22Rv1 (cell line): ENCODE results near the gene CLIP1.
"Not testable (repeated sequence)": the region's sequence is repeated elsewhere in the genome, so short reads cannot be mapped to it uniquely, and the experiment has no call there.

ENCODE experiments used
- H3K27ac ChIP-seq: fragments of 450-650 bp; 2 replicates; pipeline ENCODE4 v1.5.1; 2017
- ZFX ChIP-seq: fragments of 450-650 bp; IDR thresholded peaks from 2 replicates; pipeline ENCODE4 v1.6.1; 2017; ENCODE audit warnings: antibody characterized with exemption, borderline replicate concordance
- TF ChIP-seq, protein P1 (sequence below): fragments of 450-650 bp; IDR thresholded peaks from 2 replicates; pipeline ENCODE4 v1.5.1; 2017; ENCODE audit warnings: mild to moderate bottlenecking

The CLIP1 gene

GRCh38 chr12:122420471-122421162 lies 1.9 kb downstream of the CLIP1 start:
- peak overlapping the region; percentile 97 for H3K27ac ChIP-seq
- TF ChIP-seq ZFX = no peak
- TF ChIP-seq, protein P1, sequence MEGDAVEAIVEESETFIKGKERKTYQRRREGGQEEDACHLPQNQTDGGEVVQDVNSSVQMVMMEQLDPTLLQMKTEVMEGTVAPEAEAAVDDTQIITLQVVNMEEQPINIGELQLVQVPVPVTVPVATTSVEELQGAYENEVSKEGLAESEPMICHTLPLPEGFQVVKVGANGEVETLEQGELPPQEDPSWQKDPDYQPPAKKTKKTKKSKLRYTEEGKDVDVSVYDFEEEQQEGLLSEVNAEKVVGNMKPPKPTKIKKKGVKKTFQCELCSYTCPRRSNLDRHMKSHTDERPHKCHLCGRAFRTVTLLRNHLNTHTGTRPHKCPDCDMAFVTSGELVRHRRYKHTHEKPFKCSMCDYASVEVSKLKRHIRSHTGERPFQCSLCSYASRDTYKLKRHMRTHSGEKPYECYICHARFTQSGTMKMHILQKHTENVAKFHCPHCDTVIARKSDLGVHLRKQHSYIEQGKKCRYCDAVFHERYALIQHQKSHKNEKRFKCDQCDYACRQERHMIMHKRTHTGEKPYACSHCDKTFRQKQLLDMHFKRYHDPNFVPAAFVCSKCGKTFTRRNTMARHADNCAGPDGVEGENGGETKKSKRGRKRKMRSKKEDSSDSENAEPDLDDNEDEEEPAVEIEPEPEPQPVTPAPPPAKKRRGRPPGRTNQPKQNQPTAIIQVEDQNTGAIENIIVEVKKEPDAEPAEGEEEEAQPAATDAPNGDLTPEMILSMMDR = no peak

DNA sequence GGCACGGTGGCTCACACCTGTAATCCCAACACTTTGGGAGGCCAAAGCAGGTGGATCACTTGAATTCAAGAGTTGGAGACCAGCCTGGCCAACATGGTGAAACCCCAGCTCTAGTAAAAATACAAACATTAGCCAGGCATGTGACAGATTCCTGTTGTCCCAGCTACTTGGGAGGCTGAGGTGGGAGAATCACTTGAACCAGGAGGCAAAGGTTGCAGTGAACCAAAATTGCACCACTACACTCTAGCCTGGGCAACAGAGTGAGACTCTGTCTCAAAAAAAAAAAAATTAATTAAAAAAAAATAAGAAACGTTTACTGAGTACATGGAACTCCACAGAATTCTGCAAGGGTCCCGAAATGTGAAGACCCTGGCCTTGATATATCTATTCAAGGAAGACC lies 3.4 kb downstream of the CLIP1 start:
- H3K27ac ChIP-seq = peak overlapping the region; percentile 3; the same call in 1 of the 2 replicates

- H3K27ac ChIP-seq = not testable (repeated sequence)
Observed at GRCh38 chr12:122415665-122416064, 6.8 kb downstream of the CLIP1 start.

- H3K27ac ChIP-seq = peak overlapping the region; percentile 54
- TF ChIP-seq, protein P1 = no peak
- no peak for TF ChIP-seq ZFX
Observed at GRCh38 chr12:122413516-122414404, 8.7 kb downstream of the CLIP1 start.

- no peak for TF ChIP-seq ZFX
- TF ChIP-seq, protein P1 = no peak
- H3K27ac ChIP-seq = peak overlapping the region; percentile 54
Observed at GRCh38 chr12:122412851-122413433, 9.5 kb downstream of the CLIP1 start.

DNA sequence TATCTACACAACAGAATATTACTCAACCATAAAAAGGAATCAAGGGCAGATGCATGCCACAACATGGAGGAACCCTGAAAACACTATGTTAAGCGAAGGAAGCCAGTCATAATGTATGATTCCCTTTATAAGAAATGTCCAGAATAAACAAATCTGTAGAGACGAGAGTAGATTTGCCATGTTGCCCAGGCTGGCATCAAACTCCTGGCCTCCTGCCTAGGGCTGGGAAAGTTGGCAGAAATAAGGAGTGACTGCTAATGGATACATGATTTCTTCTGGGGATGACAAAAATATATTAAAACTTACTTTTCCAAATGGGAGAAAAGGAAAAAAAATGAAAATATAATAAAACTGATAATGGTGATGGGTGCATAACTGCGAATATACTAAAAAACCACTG lies 10.9 kb downstream of the CLIP1 start:
- TF ChIP-seq ZFX = no peak
- TF ChIP-seq, protein P1 = no peak
- no peak overlapping the region for H3K27ac ChIP-seq

GRCh38 chr12:122407208-122407607 lies 15.3 kb downstream of the CLIP1 start:
- H3K27ac ChIP-seq = peak overlapping the region; percentile 46
- TF ChIP-seq, protein P1 = no peak
- TF ChIP-seq ZFX = no peak

DNA sequence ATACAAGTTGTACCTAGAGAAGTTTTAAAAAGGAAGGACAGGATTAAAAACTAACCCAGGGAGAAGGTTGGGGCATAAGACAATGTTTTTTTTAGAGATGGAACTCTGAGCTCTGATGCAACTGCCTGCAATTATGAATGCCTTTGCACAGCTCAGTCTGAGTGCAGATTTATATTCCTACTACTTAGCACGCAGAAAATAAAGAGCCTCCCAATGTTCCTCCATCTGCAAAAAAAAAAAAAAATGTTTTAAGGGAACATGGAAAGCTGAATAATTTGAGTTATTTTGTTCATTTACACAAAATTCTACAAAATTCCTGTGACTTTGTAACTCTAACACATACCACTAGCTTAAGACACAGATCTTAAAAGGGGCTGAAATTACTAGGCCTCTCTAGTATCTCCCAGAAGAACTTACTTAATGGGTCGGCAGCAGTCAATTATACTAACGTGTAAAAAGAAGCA lies 15.7 kb downstream of the CLIP1 start:
- H3K27ac ChIP-seq = peak overlapping the region; percentile 46
- TF ChIP-seq, protein P1 = no peak
- TF ChIP-seq ZFX = no peak
